GM18873 (cell line): ENCODE data around the gene IL24.
A peak's percentile ranks its signal among the peaks of the same experiment; 100 is the strongest.
"Not testable (repeated sequence)": the region's sequence is repeated elsewhere in the genome, so short reads cannot be mapped to it uniquely, and the experiment has no call there.

ENCODE experiments used
- ATAC-seq: cut with Tn5 transposase; IDR thresholded peaks from one replicate; pipeline ENCODE4 v1.9.1; 2021; ENCODE audit warnings: mild to moderate bottlenecking, moderate library complexity, moderate number of reproducible peaks; ENCODE audit not compliant: unreplicated experiment, low FRiP score

The IL24 gene

DNA sequence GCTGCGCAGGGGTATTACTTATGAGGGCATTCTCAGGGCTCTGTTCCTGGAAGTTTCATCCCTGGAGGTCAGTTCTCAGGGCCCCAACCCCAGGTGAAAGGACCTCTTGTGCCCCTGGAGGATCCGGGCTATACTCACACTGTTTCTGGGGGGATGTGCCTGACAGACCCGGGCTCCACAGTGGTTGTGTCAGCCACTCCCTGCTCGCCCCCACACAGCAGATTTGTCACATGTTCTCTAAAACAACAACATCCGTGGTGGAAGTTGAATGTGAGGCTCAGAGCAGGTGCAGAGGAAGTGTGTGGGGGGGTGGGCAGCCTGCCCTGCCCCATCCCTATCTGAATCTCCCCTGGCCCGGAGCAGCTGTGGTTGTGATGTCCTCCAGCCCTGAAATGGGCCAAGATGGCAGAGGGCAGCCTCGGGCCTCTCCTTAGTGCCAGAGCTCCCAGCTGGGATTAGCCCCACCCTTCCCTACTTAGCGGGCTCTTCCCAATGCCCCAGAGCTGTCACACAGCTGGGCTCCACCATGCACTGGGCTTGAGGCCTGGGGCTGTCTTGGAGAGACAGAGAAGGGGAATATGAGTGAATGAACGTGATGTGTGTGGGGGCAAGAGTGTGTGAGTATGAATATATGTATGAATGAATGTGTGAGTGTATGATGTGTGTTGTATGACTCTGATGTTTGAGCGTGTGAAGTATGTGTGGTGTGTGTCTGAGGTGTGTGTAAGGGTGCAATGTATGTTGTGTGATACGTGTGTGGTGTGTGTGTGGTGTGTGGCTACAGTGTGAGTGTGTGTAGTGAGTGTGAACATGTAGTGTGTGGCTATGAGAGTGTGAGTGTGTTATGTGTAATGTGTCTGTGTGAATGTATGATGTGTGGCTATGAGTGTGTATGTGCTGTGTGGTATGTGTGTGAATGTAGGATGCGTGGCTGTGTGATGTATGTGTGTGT, 26.0 kb downstream of the IL24 start:
- ATAC-seq: peak; percentile 54

DNA sequence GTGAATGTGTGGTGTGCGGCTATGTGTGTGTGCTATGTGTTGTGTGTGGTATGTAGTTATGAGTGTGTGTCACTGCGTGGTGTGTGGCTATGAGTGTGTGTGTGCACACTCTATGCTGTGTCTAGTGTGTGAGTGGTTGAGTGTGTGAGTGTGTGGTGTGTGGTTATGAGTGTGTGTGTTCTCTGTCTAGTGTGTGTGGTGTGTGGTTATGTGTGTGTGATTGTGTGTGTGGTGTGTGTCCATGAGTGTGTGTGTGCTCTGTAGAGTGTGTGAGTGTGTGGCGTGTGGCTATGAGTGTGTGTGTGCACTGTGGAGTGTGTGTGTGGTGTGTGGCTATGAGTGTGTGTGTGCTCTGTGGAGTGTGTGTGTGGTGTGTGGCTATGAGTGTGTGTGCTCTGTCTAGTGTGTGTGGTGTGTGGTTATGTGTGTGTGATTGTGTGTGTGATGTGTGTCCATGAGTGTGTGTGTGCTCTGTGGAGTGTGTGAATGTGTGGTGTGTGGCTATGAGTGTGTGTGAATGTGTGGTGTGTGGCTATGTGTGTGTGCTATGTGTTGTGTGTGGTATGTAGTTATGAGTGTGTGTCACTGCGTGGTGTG, 26.8 kb downstream of the IL24 start:
- not testable (repeated sequence) for ATAC-seq

DNA sequence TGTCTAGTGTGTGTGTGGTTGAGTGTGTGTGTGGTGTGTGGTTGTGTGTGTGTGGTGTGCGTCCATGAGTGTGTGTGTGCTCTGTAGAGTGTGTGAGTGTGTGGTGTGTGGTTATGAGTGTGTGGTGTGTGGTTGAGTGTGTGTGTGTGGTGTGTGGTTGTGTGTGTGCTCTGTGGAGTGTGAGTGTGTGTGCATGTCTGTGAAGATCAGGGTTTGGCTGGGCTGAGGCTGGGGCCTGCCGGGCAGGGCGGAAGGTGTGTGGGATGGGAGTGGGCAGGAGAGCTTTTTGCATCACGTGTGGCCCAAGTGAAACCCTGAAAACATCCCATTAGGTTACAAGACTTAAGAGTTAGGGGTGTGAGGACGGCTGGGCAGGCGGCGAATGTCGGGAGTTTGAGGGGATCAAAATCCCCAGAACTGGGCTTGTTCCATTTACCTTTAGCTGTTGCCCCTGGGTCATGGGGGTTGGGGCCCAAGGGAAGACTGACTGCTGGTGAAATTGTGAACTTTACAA, 27.4 kb downstream of the IL24 start:
- ATAC-seq: peak; percentile 2

DNA sequence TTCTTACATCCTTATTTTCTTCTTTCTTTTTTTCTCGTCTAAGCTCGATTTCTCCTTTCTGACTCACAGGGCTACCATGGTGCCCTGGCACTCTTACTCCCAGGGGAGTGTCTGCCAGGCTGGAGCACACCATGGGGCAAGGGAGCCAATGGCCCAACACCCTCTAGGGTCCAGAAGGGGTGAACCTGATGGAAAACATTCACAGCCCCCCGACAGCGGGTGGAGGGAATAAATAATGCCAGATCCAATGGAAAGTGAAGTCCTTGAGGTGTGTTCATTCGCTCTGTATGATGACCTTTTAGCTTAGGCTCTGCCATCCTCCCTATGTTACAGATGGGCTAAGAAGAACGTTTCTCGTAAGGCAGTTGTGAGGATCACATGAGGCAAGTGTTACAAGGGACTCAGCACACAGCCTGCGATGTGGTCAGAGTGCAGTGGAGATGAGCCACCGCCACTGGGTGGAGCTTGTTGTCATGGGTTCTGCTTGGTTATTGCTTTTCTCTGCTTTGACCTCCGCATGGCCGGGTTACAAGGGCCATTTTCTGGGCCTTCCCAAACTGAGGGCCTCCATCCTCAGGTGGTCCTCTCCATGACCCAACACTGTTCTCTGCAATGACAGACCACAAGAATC, 28.0 kb downstream of the IL24 start:
- ATAC-seq: peak; percentile 37

DNA sequence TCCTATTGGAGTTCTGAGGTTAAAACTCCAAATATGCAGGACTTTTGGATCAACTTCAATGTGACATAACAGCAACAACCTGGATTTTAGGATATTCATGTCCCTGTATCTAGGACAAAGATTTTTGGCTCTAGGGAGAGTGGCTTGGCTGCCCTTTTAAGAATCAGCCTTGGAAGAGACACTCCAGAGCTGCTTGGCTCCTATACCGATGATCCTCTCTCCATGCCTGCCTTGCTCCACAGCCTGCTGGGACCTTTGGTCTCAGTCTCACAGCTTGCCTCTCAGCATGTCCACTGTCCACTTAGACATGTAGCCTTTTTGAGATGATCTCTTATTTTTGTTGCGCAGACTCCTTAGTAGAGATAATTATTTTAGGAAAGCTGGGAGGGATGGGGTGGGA, 29.0 kb downstream of the IL24 start:
- no peak for ATAC-seq

DNA sequence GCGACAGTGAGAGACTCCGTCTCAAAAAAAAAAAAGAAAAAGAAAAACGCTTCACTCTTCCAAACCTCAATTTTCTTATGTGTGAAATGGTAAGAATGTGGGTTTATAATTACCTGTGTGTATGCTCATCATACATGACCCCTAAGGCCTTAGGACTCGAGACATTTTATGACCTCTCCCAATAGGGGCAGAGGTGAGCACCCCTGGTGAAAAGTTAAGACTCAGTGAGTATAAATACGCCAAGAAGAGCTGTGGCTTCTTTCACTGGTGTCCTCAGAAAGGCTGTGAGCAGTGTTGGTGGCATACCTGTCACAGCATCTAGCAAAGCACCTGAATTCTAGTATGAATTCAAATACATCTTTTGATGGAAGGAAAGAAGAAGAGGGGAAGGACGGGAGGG, 32.3 kb downstream of the IL24 start:
- ATAC-seq: no peak

DNA sequence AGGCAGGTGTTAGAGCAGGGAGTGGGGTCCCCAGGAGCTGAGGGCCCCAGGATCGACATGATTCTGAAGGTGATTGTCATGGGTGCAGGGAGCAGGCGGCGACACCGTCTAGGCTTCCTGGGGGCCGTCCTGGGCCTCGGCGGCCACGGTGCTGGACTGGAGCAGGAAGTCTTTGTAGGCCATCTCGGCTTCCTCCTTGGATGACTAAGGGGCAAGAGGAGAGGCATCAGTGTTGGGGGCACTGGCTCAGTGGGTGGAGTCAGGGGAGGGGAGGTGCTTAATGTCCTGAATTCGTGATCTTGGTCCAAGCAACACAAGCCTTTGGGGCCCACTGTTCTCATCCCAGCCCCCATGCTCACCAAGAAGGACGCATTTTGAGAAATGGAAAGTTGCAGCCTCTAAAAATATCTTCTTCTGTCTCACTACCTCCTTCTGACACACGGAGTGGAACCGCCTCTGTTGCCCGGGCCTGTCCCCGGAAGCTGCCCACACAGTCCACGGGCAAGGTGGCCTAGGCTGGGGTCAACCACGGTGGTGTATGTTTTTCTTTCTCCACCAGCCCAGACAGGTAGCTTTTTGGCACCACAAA, 33.1 kb downstream of the IL24 start:
- peak; percentile 79 for ATAC-seq

DNA sequence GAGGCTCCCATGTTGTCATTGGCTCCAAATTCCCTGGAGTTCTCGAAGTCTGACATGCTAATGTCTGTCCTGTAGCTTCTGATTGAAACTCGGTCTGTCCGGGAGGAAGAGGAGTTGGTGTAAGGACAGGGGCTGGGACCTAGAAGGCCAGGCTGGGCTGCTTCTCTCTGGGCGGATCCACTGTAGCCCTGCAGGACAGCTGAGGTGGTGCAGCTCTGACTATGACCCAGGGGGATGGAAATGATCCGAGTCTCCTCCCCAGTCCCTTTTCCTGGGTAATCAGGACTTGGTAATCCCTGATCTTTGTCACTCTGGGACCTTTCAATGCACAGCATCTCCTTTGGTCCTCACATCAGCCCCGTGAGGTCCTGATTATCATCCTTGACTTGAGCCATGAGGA, 34.5 kb downstream of the IL24 start:
- no peak for ATAC-seq

DNA sequence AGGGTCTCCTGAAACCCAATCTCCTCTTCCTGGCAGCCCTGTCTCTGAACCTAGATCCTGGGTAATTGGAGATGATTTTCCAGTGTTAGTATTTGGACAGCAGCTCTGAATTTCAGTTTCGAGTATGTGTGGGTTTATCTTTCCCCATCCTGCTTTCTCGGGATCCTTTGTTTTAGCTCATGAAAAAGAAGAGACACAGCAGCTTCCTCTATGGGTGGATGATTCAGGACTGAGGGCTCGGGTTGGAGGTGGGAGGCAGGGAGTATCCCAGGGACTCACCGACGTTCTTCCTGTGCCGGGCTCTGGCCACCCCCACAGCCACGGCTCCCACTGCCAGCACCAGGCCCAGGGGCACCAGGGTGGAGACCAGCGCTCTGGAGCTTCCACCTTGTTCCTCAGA, 34.9 kb downstream of the IL24 start:
- no peak for ATAC-seq

DNA sequence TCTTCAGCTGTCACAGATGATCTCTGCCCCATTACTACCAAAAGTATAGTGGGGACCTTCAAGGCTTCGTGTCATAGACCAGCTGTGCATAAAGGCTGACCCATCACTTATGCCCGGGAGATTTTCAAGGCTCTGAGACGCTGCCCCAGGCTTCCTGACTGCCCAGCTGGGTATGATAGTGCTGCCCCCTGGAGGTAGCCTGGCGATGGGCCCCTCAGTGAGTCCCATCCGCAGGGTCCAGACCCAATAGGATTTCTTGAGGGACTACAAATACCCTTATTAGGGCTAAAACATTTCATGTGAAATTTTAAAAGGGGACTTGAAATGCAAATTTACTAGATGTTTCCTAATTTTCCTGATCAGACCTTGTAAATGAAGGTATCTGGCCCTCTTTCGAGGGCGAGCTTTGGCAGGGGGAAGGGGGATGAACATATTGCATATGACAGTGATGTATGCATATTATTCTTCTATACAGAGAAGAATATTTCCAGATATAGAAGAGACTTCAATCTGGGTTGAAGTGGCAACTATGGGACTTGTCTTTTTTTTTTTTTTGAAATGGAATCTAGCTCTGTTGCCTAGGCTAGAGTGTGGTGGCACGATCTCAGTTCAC, 36.2 kb downstream of the IL24 start:
- ATAC-seq: no peak

DNA sequence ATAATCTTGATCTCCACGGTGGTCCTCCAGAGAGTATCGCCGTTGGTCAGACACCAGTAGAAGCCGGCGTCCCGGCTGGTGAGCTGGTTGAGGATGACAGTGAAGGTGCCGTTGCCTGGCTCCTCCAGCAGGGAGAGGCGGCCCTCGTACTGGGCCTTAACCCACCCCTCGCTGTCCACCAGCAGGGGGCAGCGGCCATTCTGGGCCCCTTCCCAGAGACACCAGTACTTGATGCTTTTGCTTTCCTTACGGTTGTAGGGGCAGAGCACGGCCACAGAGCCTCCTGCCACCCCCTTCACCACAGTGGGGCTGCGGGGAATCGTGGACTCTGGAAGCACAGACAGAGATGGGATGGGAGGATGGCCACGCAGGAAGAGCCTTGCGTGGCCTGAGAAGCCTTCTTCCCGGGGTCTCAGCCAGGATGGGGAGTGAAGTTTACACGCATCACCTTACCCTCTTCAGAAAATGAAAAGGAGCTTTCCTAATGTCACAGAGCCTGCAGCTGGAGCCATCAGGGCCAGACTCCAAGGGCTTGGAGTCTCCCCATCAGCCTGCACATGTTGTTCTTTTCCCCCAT, 38.3 kb downstream of the IL24 start:
- ATAC-seq: no peak

DNA sequence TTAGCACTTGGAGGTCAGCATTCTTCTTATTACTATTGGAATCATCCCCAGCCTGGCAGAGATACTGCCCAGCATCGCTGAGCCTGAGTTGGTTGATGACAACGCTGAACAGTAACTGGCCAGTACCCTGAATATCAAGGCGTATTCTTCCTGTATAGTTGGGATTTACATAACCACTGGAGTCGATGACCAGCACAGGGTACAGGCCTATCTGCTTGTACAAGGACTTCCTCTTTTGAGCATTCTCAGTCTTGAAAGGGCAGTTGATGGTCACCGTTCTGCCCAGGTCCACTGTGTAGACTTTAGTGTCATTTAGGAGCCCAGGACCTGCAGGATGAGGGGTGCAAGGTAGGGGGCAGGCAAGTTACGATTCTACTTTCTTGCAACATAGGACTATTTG, 40.2 kb downstream of the IL24 start:
- no peak for ATAC-seq

DNA sequence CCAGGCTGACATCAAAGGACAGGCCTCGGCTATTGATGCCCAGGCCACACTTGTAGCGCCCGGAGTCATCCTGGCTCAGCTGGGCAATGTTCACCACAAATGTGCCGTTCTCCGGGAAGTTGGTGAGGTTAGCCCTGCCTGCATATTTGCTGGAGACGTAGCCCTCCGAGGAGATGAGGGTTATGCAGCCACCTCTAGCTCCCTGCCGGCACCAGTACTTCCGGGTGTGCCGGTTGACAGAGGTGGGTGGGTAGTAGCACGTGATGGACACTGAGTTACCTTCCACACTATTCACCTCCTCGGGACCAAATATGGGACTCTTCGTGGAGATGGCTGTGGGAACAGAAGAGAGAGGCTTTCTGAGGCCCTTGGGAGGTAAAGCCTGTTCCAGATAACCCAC, 41.9 kb downstream of the IL24 start:
- ATAC-seq: no peak

DNA sequence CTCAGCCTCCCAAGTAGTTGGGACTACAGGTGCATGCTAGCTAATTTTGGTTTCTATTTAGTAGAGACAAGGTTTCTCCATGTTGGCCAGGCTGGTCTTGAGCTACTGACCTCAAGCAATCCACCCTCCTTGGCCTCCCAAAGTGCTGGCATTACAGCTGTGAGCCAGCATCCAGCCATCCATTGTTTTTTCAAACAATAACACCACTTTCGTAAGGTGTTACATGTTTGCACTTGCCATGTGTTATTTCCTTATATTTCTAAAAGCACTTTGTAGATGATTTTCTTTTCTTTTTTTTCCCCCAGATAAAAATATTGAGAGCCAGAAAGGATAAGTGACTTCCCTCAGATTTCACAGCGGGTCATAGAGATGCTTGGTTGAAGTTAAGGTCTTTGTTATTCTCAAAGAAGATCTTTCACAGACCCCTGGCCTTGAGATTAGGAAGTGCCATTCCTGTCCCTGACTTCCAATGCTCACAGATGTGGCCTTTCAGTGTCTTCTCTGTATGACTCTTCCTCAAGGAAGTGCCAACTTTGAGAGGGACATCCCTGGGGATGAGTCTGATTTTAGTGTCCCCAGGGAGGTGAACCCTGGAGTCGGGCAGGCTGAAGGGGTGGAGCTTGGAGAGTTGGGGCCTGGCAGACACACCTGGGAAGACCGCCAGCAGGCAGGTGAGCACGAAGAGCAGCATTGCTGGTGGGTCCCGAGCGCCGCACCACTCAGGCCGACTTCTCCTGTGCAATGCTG, 42.8 kb downstream of the IL24 start:
- ATAC-seq: no peak

DNA sequence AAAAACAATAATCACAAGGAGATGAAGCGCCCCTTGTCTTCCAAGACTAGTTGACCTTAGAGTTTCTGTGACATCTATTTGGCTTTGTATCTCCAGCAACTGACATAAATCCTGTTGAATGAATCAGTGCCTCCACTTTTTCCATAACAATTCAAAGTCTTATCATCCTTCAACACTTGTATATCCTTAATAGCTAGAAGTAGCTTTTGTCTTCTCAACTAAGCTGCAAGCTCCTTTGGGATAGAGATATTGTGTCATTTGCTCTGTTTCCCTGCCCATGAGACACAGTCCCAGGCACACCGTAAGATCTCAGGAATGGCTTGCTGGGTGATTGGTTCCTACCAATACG, 43.3 kb downstream of the IL24 start:
- ATAC-seq: no peak

DNA sequence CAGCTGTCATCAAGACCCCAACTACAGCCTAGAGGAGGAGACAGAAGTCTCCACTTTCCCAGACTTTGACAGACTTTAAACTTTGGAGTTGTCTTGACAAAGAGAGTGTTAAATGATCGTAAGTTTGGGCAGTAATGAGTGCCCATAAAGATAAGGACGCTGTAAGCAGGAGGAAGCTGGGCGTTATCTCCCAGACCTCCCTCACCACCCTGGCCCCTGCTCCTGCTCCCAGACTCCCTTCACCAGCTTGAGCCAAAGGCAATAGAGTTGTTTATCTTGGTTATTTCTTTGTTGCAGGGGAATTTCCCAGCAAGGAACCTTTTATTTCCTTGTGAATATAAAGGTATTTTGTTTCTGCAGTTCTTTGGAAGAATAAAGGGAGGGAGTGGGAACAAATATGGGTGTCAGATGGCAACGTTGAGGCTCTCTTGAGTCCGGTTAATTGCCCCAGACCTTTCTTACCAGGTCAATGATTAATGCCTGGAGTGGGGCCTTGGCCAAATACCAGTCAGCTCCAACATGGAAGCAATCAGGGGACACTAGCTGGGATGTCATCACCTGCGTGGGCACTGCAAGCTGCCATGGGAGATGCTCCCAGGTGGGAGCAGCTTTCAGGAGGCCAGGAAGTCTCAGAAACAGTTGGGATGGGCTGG, 44.6 kb downstream of the IL24 start:
- ATAC-seq: no peak

DNA sequence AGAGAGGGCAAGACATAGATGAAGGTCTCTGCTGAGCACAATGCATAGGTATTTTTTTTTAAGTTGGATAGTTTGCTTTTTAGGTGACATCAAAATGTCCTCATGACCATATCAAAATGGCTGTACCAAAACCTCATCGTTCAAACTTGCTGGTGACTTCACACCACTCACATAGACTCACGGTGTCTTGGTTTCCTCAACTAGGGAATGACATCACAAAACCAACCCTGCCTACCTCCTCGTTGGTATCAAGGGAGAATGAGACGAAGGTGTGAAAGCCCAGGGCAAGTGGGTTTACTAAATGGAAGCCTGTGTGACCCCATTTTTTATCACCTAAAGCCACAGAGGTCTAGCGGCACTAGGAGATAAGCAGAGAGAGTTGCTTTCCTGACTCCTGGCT, 47.5 kb downstream of the IL24 start:
- ATAC-seq: no peak

DNA sequence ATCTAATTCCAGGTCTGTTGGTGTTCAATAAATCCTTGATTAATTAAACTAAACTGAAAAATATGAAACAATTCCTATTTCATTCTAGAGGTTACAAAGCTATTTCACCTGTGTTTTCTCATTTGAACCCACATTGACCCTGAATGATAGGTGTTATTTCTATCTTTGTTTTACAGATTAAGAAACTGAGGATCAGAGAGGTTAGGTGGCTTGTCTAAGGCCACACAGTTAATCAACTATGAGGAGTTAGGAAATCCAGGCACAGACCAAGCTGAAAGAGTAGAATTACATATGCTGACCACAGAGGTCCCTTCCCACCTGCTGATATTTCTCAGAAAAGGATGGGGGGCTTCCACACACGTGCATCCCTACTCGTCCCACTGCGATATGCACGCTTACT, 48.5 kb downstream of the IL24 start:
- no peak for ATAC-seq

DNA sequence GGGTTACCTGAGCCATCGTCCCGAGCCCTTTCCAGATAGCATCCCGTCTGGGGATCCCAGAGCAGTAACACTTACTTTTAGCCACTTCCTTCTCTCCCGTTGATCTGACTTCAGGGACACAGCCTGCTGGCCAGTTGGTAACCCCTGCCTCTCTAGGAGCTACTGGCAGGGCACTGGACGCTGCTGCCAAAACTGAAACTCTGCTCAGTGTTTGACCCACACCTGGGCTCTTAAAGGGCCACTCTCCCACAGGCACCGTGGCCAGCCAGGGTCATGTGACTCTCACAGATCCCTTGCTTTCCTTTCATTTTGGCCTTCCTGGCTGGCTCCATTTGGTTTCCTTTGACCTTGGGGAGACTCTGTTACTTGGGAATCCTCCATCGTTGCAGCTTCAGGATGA, 49.0 kb downstream of the IL24 start, which contains the start of gene PIGR:
Gene PIGR, minus strand, starts transcription at position 206 of the 400 bp plus-strand sequence. CDS start 5,935 bp downstream, outside the sequence.
- ATAC-seq: no peak
